Activated CD8-positive, alpha-beta memory T cell treated with anti-CD3 and anti-CD28 coated beads, Interleukin-2, amount 50 U/mL, for 1 hour (primary cell): Measurements from ENCODE around the gene IL1RAP.

Experiments
- DNase-seq: peaks from one replicate; pipeline ENCODE4 v3.0.0-alpha.2; 2020; ENCODE audit errors: extremely low read depth

IL1RAP gene

DNA sequence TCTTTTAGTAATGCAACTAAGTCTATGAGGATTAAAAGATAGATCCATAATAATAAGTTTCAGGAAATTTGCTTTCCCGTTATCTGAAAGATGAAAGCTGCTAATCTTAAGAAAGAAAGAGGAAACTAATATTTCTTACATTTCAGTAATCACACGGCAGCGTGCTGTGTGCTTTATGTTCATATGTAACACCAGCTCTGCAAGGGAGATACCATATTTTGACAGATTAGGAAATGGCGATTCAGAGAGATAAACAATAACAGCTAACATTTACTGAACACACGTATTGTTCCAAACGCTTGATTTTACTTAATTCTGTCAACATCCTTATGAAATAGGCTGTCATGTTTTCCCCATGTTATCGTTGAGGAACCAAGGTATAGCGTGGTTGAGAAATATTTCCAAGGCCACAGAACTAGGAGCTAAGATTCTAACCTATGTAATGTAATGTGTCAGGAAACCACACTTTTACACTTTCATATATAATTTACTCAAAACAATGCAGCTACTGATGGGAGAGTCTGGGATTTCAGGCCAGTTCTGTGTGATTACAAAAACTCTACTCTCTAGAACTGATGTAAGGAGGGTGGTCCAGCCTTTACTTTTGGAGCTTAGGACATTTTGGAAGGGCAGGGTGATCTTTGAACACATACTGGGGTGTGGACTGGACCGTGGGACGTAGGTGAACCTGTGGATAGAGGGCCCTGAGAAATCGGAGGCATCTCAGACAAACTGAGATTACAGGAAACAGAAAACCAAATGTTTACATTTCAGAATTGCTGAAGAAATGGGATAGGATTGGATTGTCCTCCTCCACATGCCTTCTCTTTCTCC lies 100.6 kb downstream of the IL1RAP start:
- DNase-seq, result no peak

DNA sequence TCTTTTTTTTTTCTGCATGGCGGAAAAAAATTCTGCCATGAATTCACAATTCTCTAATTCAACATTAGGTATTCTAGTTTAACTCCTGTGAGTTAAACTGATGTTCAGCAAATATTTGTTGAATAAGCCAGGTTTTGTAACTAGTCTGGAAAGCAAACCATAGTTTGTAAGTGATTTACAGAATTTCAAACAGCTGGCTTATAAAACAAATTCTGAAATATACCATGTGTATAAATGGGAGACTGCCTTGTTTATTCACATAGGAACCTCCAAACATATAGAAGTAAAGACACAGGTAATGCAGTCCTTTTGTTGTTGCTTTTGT lies 101.1 kb downstream of the IL1RAP start:
- DNase-seq, result no peak

DNA sequence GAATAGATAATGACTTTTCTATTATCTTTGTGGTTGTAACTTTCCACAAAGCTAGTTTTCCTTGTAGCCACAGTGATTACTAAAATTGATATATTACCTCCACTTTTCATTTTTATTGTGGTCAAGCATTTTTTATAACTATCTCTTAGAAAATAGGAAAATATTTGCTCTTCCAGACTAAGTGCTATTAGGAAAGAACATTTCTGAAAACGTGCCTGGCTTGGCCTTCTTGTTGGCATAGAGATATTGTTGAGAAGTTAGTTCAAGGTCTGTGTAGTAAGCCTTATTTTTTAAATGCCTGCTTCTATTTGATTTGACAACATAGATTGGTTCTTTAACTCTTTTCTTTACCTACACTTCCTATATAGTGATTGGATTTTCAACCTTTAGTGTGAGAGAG lies 101.7 kb downstream of the IL1RAP start:
- no peak for DNase-seq

DNA sequence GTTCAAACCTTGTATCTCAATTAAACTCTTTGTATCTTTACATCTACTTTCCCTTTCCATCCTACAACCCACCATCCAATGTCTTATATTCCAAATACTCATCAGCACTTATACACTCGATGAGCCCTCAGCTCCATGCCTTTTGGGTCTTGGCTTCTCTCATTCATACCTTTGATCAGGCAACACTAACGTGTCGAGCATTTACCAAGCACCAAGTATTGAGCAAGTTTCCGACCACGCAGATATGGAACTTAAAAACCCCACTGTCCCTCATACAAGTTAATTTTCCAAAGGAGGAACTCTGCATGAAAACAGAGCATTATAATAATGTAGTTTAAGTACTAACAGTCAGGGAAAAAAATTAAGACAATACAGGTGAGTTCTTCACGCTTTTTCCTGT lies 102.8 kb downstream of the IL1RAP start:
- DNase-seq, result no peak

DNA sequence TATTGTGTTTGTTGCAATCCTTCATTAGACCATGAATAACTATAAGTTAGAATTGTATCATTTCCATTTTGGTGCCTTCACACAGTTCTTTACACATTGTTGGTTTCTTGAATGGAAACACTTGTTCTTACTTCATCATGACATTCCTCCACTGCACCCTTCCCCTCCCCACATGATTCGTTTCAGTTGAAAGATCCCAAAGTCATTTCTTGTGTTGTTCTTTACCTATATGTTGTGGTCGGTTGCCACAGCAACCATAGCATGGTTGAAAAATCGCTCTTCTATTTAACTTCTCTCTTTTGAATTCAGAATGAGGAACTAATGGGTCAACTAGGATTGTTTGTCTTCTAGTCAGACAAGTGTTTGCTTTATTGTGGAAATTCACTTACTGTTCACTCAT lies 103.3 kb downstream of the IL1RAP start:
- DNase-seq, result no peak

DNA sequence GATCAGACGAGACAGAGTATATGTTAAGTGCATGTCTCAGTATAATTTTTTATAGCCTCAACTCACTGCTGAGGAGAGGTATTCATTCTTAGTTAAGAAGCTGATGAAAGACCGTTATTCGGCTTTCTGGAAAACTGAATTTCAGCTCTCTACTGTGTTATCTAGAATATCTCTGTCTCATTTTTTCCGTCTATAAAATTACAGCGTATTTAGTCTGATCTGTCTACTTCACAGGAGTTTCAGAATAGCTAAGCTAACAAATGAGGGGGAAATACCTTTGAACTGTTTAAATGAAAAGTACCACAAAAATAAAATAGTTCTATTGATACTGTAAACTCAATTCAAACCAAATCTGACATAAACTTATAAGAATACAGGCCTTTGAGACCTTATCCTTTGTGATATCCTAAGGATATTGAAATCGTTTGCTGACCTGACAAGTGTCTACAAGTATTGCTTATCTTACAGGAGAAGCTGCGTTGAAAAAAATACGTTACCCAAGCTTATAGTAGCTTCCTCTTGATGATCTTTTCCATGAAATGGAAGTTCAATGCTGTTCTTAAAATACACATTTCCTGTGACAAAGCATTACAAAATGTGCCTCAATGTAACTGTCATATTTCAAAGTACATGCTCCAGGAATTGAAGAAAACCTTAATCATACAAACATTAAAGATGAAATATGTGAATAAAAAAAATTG lies 104.6 kb downstream of the IL1RAP start:
- DNase-seq, result no peak

DNA sequence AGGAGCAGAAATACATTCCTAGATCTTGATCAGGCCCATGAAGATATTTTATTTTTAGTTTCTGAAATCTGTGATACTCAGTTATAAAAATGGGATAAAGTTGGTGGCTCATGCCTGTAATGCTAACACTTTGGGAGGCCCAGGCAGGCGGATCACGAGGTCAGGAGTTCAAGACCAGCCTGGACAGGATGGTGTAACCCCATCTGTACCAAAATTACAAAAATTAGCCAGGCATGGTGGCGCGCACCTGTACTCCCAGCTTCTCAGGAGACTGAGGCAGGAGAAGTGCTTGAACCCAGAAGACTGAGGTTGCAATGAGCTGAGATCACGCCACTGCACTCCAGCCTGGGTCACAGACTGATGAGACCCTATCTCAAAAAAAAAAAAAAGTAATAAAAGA lies 105.5 kb downstream of the IL1RAP start:
- no peak for DNase-seq

DNA sequence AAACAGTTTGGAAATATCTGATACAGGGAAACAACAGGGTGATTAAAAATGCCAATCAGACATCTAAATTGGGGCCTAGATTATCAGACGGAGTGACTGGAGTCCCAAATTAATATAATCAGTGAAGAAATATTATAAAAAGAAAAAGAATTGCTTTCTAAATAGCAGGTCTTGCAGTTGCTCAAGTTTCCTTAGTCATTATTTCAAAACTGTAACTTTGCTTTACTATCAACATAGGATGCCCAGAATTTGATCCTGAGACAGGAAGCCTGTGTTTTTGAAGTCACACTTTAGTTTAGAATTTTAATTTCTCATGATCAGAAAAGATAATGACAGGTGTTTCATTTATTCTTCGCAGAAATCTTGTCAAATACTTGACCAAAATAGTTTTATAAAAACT lies 105.9 kb downstream of the IL1RAP start:
- no peak for DNase-seq

DNA sequence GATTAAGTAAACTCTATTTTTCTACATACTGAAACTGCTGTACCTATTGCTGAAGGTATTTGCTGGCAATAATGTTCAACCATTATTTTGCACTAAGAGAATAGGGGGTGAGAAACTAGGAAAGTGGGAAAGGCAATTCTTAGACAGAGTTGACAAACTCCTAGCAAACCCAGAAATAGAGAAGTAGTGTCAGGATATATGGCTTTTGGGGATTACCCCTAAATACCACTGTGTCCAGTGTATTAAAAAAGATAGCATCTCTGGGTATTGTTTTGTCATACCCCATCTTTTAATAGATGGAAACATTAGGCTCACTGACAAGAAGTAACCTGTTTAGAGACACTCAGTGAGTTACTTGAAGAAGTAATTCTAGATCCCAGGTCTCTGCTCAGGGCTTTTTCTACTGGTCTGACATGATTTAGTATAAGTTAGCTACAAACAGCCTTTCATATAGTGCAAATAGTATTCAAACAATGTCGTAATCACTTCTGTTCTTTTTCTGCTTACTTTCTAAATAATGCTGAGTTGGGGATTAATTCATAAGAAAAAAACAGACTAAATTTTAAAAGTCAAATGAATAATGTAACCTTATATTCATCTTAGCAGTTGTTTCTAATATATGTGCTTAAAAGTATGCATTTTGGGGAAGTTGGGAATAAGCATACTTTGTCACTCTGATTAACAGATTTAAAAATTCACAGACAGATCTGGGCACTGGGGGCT lies 107.2 kb downstream of the IL1RAP start:
- no peak for DNase-seq

DNA sequence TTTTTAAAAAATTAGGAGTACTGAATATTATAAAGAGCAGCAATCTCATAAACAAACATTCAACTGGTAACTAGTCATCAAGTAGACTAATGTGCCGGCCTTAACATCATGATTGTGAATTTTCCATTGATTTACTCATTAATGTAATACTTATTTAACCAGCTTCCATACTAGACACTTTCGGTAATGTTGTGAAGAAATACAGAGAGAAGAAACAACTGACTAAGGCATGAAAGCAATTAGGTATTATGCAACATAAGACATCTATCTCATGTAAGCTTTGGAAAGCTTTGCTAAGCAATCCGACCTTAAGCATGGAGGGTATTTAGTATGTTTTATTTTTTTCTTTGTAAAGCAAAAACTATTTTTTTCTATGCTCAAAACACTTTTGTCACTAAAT lies 108.0 kb downstream of the IL1RAP start:
- DNase-seq, result no peak

DNA sequence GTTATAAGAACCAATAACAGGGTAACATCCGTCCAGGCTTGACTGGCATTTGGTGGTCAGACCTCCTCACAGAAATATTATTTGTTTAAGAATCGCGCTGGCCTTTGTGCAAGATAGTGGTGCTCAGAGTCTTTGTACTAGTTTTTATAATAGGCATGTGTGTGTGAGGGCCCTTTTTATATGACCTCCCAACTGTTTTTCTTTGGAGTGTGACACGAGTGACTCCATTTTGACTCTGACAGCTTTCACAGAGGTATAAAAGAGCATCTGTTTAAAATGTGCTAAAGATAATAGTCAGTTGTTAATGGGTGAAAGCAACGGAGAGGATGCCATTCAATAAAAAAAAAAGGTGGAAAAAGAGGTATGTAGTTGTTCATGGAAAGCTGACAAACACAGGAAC lies 110.4 kb downstream of the IL1RAP start:
- DNase-seq, result no peak

DNA sequence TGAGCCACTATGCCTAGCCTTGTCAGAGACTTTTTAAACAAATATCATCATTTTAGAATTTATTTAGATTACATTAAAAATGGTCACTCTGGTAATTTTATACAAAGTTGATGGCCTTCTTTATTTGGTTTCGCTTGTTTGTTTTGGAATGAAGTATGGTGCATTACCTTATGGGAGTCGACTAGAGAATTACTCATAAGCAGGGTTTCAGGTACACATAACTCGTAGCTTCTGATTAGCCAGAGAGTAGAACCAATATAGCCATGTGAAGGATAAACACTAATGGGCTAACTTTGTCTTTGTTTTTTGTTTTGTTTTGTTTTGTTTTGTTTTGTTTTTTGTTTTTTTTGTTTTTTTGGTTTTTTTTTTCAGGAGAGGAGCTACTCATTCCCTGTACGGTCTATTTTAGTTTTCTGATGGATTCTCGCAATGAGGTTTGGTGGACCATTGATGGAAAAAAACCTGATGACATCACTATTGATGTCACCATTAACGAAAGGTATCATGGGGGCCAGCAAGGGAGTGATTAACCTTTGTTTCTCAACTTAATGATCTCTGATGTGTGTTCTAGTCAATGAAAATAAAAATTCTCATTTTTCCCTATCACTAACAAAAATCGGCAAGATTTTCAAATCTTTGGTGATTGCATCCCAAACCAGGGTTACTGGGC lies 113.2 kb downstream of the IL1RAP start:
- no peak for DNase-seq

DNA sequence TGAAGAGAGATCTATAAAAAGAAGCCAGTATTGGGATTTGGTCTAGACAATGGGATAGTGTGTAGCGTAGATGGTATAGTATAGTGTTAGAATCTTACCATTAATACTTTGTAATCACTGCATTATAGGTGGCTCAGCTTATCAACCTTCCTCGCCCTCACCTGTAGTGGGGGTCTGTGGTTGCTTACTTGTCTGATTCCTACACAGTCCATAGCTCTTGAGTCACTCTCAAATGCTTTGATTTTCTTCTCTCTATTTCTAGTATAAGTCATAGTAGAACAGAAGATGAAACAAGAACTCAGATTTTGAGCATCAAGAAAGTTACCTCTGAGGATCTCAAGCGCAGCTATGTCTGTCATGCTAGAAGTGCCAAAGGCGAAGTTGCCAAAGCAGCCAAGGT lies 115.2 kb downstream of the IL1RAP start:
- no peak for DNase-seq

DNA sequence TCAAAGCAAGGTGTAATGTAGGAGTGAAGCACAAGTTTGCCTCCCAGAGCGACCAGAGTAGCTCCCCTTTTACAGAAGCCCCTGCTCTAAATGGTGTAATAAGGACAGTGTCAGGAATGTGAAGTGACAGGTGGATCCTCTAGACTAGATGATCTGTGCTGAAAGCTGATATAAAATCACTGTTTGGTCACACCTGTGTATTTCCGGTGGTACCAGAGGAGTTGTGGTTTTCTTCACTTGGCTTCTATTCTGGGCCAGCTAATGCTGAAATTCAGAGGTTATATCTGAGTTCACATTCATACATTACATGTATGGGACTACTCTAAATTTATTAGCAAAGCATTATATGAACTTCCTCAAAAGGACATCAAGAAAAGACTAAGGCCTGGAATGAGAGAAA lies 117.4 kb downstream of the IL1RAP start:
- no peak for DNase-seq

DNA sequence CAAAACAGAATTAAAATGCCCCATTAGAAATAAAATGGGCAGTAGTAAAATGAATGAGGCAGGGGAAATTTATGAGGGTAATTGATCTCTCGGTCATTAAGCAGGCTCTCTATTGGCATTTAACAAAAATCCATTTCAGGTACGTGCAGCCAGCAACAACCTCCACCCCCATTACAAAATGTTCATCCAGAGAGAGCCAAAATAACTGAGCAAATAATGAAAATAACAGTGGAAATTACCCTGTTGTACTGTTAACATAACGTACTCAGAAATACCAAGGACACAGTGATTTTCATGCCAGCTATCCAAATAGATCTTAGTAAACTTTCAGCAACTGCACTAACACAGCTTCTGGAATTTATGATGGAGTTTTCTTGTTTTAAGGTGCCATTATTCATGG lies 127.7 kb downstream of the IL1RAP start:
- no peak for DNase-seq

DNA sequence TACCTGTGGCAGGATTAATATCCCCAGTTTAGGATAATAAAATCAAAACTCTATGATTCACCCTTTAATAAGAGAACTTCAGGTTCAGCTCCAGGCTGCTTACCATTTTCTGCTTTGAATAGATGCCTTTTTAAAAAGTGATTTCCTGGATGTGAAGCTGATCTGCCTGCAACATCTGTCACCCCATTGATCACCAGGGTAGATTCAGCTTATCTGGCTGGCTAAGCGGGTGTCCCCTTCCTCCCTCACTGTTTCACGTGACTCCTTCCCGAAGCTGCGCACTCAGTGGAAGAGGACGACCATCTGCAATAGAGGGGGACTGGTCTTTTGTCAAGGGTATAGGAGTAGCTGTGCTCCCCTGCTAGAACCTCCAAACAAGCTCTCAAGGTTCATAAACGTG lies 128.1 kb downstream of the IL1RAP start:
- no peak for DNase-seq

DNA sequence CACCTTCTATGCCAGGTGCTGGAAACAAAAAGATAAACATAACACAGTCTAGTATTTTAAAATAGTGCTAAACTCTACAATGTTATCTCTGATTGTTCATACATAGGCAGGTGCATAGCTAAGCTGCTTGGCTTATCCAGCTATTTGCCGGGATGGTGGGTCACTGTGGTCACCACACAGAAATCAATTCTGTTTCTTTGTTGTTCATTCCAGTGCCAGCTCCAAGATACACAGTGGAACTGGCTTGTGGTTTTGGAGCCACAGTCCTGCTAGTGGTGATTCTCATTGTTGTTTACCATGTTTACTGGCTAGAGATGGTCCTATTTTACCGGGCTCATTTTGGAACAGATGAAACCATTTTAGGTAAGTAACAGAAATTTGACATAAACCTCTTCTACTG lies 130.2 kb downstream of the IL1RAP start:
- DNase-seq, result no peak

DNA sequence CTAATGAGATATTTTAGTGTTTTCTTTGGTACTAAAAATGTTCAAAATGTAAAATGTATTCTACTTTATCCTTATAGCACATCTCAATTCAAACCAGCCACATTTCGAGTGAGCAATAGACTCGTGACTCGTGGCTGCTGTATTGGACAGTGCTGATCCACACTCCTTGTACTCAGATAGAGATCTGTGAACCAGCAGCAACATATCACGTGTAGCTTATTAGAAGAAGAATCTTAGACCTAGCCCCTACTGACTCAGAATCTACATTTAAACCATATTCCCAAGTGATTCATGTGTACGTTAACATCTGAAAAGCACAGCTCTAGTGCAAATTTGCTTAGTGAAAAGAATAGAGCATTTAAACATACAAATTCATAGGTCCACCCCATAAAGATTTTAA lies 130.9 kb downstream of the IL1RAP start:
- no peak for DNase-seq

DNA sequence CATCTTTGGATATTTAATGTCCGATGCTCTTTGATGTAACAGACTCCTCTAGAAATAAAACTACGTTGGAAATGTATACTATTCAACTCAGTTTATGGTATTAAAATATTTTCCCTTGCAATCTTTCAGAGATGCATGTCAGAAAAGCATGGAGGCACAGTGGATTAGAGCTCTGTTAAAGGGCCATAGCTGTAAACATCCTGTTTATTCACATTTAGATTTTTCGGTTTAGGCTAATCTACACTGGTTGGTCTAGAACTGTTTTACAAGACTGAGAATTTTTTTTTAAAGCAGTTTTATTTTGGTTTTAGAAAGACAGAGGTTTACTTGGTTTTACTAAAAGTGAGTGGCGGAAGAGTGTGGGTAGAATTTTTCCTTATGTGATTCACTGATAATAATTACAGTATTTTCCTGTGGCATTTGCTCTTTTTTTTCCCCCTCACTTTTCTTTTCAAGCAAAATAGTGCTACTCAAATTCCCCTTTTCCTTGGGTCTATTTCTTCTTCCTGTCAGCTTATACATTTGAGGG lies 132.1 kb downstream of the IL1RAP start:
- DNase-seq, result no peak

DNA sequence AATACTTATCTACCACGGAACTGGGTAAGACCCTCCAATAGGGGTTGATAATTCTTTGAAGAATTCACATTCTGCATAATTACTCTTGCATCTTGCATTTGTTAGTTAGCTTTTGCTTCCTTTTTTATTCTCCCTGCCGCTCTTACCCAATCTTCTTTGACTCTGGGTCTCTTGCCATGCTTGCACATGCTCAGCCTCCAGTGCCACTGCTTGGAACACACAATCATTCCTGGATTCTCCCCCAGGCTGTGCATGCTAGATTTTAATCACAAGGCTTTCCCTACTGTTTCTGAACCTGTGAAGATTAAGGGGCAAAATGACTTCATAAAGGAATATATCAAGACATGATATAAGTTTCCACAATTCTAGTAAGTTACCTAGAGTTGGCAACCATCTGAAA lies 133.1 kb downstream of the IL1RAP start:
- no peak for DNase-seq

DNA sequence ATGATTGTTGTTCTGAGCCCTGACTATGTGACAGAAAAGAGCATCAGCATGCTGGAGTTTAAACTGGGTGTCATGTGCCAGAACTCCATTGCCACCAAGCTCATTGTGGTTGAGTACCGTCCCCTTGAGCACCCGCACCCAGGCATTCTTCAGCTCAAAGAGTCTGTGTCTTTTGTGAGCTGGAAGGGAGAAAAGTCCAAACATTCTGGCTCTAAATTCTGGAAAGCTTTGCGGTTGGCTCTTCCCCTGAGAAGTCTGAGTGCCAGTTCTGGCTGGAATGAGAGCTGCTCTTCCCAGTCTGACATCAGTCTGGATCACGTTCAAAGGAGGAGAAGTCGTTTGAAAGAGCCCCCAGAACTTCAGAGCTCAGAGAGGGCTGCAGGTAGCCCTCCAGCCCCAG lies 142.0 kb downstream of the IL1RAP start:
- DNase-seq, result no peak

DNA sequence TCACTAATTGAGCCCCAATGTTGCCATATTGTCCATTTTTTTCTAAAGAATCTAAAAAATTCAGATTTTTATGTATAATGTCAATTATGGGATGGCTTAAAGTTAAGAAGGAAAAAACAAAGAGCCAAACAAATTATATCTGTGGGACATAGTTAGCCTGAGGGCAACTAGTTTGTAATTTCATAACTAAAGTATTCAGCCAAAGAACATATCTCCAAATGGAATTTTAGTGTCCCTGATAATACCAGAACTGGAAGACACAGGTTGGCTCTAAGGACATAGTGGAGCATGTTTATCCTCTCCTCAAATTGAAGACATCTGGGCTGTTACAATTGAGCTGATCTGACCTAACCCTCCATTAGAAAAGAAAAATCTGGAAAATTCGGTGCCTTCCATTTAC lies 144.2 kb downstream of the IL1RAP start:
- DNase-seq, result no peak
